ENCODE measurements around the gene CUX1.

DNA sequence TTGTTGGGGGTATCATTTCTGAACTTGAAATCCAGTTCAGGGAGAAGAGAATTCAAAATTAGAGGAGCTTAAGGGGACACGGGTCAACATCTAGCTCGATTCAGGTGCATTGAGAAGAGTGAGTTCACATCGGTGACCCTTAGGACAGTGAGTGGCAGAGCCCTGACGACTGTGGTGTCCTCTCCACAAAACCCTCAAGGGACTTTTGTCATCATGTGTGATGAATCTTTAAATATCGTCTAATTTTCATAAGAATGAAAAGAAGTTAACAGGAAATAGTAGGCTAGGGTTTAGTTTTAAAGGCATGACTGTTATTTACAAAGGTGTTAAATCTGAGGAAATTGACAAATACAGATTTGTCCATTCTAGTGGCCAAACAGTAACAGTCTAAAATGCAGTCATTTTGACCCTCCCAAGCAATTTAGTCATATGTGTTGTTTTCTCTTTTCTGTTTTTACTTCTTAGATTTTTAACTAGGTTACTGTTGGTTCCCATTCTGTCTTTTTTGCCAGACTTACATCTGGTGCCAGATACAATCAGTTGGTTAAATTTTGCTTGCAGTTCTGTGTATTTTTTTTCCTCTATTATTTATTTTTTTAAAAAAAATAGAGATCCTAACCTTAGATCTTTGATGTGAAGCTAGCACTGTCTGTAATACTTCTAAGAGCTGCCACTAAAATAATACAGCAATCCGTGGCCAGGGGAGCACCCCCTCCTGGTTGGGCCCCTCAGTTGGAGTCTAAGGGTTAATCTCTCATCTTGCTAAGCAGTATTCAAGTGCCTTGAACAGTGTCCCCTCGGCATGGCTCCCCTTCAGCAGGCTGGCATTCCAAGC, 434.3 kb downstream of the CUX1 start:
- TF ChIP-seq, protein P1, sequence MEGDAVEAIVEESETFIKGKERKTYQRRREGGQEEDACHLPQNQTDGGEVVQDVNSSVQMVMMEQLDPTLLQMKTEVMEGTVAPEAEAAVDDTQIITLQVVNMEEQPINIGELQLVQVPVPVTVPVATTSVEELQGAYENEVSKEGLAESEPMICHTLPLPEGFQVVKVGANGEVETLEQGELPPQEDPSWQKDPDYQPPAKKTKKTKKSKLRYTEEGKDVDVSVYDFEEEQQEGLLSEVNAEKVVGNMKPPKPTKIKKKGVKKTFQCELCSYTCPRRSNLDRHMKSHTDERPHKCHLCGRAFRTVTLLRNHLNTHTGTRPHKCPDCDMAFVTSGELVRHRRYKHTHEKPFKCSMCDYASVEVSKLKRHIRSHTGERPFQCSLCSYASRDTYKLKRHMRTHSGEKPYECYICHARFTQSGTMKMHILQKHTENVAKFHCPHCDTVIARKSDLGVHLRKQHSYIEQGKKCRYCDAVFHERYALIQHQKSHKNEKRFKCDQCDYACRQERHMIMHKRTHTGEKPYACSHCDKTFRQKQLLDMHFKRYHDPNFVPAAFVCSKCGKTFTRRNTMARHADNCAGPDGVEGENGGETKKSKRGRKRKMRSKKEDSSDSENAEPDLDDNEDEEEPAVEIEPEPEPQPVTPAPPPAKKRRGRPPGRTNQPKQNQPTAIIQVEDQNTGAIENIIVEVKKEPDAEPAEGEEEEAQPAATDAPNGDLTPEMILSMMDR (IDR thresholded peaks at IDR 0.05; ENCODE audit: insufficient read depth, low read length): no peak
- TF ChIP-seq, protein P2, sequence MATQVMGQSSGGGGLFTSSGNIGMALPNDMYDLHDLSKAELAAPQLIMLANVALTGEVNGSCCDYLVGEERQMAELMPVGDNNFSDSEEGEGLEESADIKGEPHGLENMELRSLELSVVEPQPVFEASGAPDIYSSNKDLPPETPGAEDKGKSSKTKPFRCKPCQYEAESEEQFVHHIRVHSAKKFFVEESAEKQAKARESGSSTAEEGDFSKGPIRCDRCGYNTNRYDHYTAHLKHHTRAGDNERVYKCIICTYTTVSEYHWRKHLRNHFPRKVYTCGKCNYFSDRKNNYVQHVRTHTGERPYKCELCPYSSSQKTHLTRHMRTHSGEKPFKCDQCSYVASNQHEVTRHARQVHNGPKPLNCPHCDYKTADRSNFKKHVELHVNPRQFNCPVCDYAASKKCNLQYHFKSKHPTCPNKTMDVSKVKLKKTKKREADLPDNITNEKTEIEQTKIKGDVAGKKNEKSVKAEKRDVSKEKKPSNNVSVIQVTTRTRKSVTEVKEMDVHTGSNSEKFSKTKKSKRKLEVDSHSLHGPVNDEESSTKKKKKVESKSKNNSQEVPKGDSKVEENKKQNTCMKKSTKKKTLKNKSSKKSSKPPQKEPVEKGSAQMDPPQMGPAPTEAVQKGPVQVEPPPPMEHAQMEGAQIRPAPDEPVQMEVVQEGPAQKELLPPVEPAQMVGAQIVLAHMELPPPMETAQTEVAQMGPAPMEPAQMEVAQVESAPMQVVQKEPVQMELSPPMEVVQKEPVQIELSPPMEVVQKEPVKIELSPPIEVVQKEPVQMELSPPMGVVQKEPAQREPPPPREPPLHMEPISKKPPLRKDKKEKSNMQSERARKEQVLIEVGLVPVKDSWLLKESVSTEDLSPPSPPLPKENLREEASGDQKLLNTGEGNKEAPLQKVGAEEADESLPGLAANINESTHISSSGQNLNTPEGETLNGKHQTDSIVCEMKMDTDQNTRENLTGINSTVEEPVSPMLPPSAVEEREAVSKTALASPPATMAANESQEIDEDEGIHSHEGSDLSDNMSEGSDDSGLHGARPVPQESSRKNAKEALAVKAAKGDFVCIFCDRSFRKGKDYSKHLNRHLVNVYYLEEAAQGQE (IDR thresholded peaks at IDR 0.05; ENCODE audit: insufficient replicate concordance, low read depth): no peak
- no peak for TF ChIP-seq GABPA (IDR thresholded peaks at IDR 0.05; ENCODE audit: low read depth)

All from HL-60 (cell line).